Measurements from ENCODE around the gene IGFLR1.

GRCh38 chr19:35784503-35785338 is 42.5 kb upstream of the IGFLR1 start:
- TF ChIP-seq RFX5 (IDR thresholded peaks at IDR 0.05; ENCODE audit: low read length) = no peak
- no peak for TF ChIP-seq EZH2phosphoT487 (IDR thresholded peaks at IDR 0.05; ENCODE audit: borderline replicate concordance, low read depth)
- TF ChIP-seq CTCF (IDR thresholded peaks at IDR 0.05) = no peak
- no peak for TF ChIP-seq ELF1 (IDR thresholded peaks at IDR 0.05)
- no peak for TF ChIP-seq TAF1 (IDR thresholded peaks at IDR 0.05; ENCODE audit: borderline replicate concordance, low read depth, low read length)
- no peak for TF ChIP-seq YY1 (IDR thresholded peaks at IDR 0.05; ENCODE audit: low read depth)
- TF ChIP-seq, protein P1, sequence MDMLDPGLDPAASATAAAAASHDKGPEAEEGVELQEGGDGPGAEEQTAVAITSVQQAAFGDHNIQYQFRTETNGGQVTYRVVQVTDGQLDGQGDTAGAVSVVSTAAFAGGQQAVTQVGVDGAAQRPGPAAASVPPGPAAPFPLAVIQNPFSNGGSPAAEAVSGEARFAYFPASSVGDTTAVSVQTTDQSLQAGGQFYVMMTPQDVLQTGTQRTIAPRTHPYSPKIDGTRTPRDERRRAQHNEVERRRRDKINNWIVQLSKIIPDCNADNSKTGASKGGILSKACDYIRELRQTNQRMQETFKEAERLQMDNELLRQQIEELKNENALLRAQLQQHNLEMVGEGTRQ (IDR thresholded peaks at IDR 0.05; ENCODE audit: borderline replicate concordance, low read depth, low read length) = no peak
- TF ChIP-seq GABPA (IDR thresholded peaks at IDR 0.05; ENCODE audit: low read depth) = no peak
- no peak for TF ChIP-seq TEAD4 (IDR thresholded peaks at IDR 0.05; ENCODE audit: borderline replicate concordance, insufficient read depth)
- TF ChIP-seq FOXM1 (IDR thresholded peaks at IDR 0.05; ENCODE audit: low read depth) = no peak
